ENCODE measurements around the gene ASXL2.

DNA sequence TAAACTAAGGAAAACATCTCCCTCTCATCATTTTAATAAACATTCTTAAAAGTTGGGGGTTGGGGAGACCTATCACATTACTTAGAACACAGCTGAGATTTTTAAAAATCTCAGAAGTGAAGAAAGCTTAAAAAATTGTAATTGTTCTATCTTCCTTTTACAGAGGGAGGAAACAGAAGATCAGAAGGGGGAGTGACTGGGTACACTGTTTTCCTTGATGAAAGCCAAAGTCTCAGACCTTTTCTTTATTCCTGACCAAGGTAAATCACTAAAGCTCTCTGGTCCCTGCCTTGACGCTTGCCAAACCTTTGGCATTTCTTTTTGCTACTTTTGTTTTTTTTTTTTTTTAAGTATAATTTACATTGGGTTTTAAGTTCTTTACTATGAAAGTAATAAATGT lies 119.9 kb downstream of the ASXL2 start:
- TF ChIP-seq, protein P1, sequence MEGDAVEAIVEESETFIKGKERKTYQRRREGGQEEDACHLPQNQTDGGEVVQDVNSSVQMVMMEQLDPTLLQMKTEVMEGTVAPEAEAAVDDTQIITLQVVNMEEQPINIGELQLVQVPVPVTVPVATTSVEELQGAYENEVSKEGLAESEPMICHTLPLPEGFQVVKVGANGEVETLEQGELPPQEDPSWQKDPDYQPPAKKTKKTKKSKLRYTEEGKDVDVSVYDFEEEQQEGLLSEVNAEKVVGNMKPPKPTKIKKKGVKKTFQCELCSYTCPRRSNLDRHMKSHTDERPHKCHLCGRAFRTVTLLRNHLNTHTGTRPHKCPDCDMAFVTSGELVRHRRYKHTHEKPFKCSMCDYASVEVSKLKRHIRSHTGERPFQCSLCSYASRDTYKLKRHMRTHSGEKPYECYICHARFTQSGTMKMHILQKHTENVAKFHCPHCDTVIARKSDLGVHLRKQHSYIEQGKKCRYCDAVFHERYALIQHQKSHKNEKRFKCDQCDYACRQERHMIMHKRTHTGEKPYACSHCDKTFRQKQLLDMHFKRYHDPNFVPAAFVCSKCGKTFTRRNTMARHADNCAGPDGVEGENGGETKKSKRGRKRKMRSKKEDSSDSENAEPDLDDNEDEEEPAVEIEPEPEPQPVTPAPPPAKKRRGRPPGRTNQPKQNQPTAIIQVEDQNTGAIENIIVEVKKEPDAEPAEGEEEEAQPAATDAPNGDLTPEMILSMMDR (conservative IDR thresholded peaks at IDR 0.05; ENCODE audit: low read depth, low read length) = no peak
- TF ChIP-seq EZH2 (IDR thresholded peaks at IDR 0.05; ENCODE audit: borderline replicate concordance, low read depth, low read length, poor library complexity, severe bottlenecking) = no peak
